Measurements from ENCODE around the gene TNS1. TPM values are rescaled to one million over a fixed set of nuclear protein-coding genes. Genes with fewer than 3 reads are reported as not detected.

TNS1 gene
- total RNA-seq, 1 experiment from 2014 or later = 3.1 TPM

GRCh38 chr2:217949447-217949846 is 53.3 kb downstream of the TNS1 start:
- DNase-seq = no peak
- Histone ChIP-seq H3K27me3 (ENCODE audit: control insufficient read depth, insufficient read depth, low read length) (peaks cover 2% of the 10 kb centered on the region; the same call in 1 of the 2 replicates), H3K36me3 (replicated peaks; ENCODE audit: control insufficient read depth, insufficient read depth, low read length) (no peaks in the 10 kb centered on the region), H3K4me3 (ENCODE audit: insufficient read depth, low read depth, low read length) (no peak overlapping the region)

- Histone ChIP-seq H3K27me3 (ENCODE audit: control insufficient read depth, insufficient read depth, low read length) (peaks cover 2% of the 10 kb centered on the region; the same call in 1 of the 2 replicates), H3K36me3 (replicated peaks; ENCODE audit: control insufficient read depth, insufficient read depth, low read length) (no peaks in the 10 kb centered on the region), H3K4me3 (ENCODE audit: insufficient read depth, low read depth, low read length) (no peak overlapping the region)
- DNase-seq = no peak
Observed at GRCh38 chr2:217948897-217949296, 53.9 kb downstream of the TNS1 start.

GRCh38 chr2:217948351-217948791 is 54.4 kb downstream of the TNS1 start:
- Histone ChIP-seq H3K36me3 (replicated peaks; ENCODE audit: control insufficient read depth, insufficient read depth, low read length) (no peaks in the 10 kb centered on the region), H3K27me3 (ENCODE audit: control insufficient read depth, insufficient read depth, low read length) (peaks cover 2% of the 10 kb centered on the region; the same call in 1 of the 2 replicates), H3K4me3 (ENCODE audit: insufficient read depth, low read depth, low read length) (no peak overlapping the region)
- no peak for DNase-seq

GRCh38 chr2:217947383-217948350 is 55.1 kb downstream of the TNS1 start:
- Histone ChIP-seq H3K27me3 (ENCODE audit: control insufficient read depth, insufficient read depth, low read length) (peaks cover 2% of the 10 kb centered on the region; the same call in 1 of the 2 replicates), H3K4me3 (ENCODE audit: insufficient read depth, low read depth, low read length) (no peak overlapping the region), H3K36me3 (replicated peaks; ENCODE audit: control insufficient read depth, insufficient read depth, low read length) (no peaks in the 10 kb centered on the region)
- peak; percentile 81 for DNase-seq

- DNase-seq = no peak
Observed at GRCh38 chr2:217946051-217946450, 56.7 kb downstream of the TNS1 start.

GRCh38 chr2:217945530-217945929 is 57.3 kb downstream of the TNS1 start:
- DNase-seq = no peak
- H3K36me3 ChIP-seq (replicated peaks; ENCODE audit: control insufficient read depth, insufficient read depth, low read length) = no peaks in the 10 kb centered on the region
- H3K4me3 ChIP-seq (ENCODE audit: insufficient read depth, low read depth, low read length) = no peak overlapping the region
- peaks cover 2% of the 10 kb centered on the region; the same call in 1 of the 2 replicates for H3K27me3 ChIP-seq (ENCODE audit: control insufficient read depth, insufficient read depth, low read length)

More at GRCh38 chr2:217946051-217946450, 56.7 kb downstream of the TNS1 start:
- peaks cover 2% of the 10 kb centered on the region; the same call in 1 of the 2 replicates for H3K27me3 ChIP-seq (ENCODE audit: control insufficient read depth, insufficient read depth, low read length)
- no peaks in the 10 kb centered on the region for H3K36me3 ChIP-seq (replicated peaks; ENCODE audit: control insufficient read depth, insufficient read depth, low read length)
- no peak overlapping the region for H3K4me3 ChIP-seq (ENCODE audit: insufficient read depth, low read depth, low read length)

GRCh38 chr2:217944923-217945322 is 57.9 kb downstream of the TNS1 start:
- Histone ChIP-seq H3K4me3 (ENCODE audit: insufficient read depth, low read depth, low read length) (no peak overlapping the region), H3K36me3 (replicated peaks; ENCODE audit: control insufficient read depth, insufficient read depth, low read length) (no peaks in the 10 kb centered on the region), H3K27me3 (ENCODE audit: control insufficient read depth, insufficient read depth, low read length) (peaks cover 2% of the 10 kb centered on the region; the same call in 1 of the 2 replicates)
- DNase-seq = no peak

GRCh38 chr2:217944366-217944765 is 58.4 kb downstream of the TNS1 start:
- Histone ChIP-seq H3K27me3 (ENCODE audit: control insufficient read depth, insufficient read depth, low read length) (peaks cover 2% of the 10 kb centered on the region; the same call in 1 of the 2 replicates), H3K36me3 (replicated peaks; ENCODE audit: control insufficient read depth, insufficient read depth, low read length) (no peaks in the 10 kb centered on the region), H3K4me3 (ENCODE audit: insufficient read depth, low read depth, low read length) (no peak overlapping the region)
- no peak for DNase-seq

- Histone ChIP-seq H3K4me3 (ENCODE audit: insufficient read depth, low read depth, low read length) (no peak overlapping the region), H3K36me3 (replicated peaks; ENCODE audit: control insufficient read depth, insufficient read depth, low read length) (no peaks in the 10 kb centered on the region), H3K27me3 (ENCODE audit: control insufficient read depth, insufficient read depth, low read length) (peaks cover 2% of the 10 kb centered on the region; the same call in 1 of the 2 replicates)
- DNase-seq = peak; percentile 98
Observed at GRCh38 chr2:217943446-217944321, 59.1 kb downstream of the TNS1 start.

- H3K36me3 ChIP-seq (replicated peaks; ENCODE audit: control insufficient read depth, insufficient read depth, low read length) = no peaks in the 10 kb centered on the region
- DNase-seq = no peak
- no peak overlapping the region for H3K4me3 ChIP-seq (ENCODE audit: insufficient read depth, low read depth, low read length)
- peaks cover 2% of the 10 kb centered on the region; the same call in 1 of the 2 replicates for H3K27me3 ChIP-seq (ENCODE audit: control insufficient read depth, insufficient read depth, low read length)
Observed at GRCh38 chr2:217942731-217943335, 60.0 kb downstream of the TNS1 start.

GRCh38 chr2:217941886-217942728 is 60.7 kb downstream of the TNS1 start:
- no peak for DNase-seq
- Histone ChIP-seq H3K36me3 (replicated peaks; ENCODE audit: control insufficient read depth, insufficient read depth, low read length) (no peaks in the 10 kb centered on the region), H3K4me3 (ENCODE audit: insufficient read depth, low read depth, low read length) (no peak overlapping the region), H3K27me3 (ENCODE audit: control insufficient read depth, insufficient read depth, low read length) (no peaks in the 10 kb centered on the region)

GRCh38 chr2:217941339-217941738 is 61.5 kb downstream of the TNS1 start:
- Histone ChIP-seq H3K36me3 (replicated peaks; ENCODE audit: control insufficient read depth, insufficient read depth, low read length) (no peaks in the 10 kb centered on the region), H3K27me3 (ENCODE audit: control insufficient read depth, insufficient read depth, low read length) (no peaks in the 10 kb centered on the region), H3K4me3 (ENCODE audit: insufficient read depth, low read depth, low read length) (no peak overlapping the region)
- DNase-seq = no peak

Measured in H7 (cell line).